HG03432 (cell line): ENCODE data around the gene KCNJ4.

Experiments used
- ATAC-seq: cut with Tn5 transposase; IDR thresholded peaks from one replicate; pipeline ENCODE4 v1.9.1; 2021; ENCODE audit warnings: mild to moderate bottlenecking, moderate library complexity; ENCODE audit not compliant: unreplicated experiment

KCNJ4 gene

DNA sequence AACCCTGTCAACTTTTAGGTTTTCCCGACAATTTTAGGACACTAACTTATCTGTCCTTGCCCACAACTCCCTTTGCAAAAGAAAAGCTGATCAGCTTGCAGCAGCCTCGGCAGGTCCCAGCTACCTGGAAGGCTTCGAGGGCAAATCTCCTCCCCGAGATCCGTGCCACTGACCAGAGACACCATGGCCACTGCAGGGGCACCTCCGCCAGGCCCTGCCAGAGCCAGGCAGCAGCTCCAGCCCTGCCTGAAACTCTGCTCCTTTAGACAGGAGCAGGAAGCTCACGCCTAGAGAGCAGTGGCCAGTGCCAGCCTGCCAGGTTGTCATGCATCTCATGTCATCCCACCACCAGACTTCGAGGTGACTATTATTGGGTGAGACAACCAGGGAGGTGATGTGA is 21.1 kb downstream of the KCNJ4 start:
- no peak for ATAC-seq

DNA sequence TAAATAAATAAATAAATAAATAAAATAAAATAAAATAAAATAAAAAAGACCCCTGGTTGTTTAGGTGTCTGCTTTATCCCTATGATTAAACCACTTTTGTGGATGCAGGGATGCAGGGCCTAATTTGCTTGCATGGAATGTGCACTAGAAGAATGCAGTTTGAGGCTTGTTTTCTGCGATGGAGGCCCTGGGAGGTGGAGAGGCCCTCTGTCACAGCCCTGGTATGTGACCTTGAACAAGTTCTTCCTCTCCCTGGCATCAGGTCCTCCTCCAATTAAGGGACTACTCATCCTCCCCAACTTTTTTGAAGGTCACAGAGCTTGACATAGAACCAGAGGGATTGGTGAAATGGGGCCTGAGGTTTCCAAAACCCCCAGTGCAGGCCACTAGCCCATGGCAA is 22.7 kb downstream of the KCNJ4 start:
- ATAC-seq, result no peak

DNA sequence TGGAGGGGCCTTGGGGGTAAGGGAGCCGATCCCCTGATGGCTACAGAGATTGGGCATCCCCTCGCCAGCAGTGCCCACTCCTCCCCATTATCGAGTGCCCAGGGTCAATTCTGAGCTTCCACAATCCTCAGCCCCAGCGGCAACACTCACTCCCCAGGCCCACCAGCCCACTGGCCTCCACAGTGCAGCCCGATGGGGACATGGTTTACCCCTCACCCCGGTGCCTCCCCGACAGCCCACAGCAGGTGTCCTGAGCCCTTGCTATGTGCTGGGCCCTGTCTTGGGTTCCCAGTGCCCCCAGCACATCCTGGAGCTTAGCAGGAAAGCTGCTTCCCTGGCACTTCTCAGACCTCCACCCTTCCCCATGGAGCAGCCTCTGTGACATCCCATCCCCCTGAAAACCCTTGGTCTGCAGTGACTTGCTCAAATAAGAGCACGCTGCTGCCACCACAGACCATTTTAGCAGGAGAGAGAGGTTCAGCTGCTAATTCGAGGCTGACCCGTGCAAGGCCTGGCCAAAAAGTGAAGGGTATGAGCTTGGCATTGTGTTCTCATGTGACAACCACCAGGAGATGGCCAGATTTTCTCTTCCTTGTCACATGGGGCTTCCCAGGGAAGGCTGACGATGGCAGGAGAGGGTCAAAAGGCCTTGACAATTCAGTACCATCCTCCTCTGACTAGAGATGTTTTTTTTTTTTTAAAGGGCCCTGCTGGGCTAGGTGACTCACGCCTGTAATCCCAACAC is 23.6 kb downstream of the KCNJ4 start:
- no peak for ATAC-seq

DNA sequence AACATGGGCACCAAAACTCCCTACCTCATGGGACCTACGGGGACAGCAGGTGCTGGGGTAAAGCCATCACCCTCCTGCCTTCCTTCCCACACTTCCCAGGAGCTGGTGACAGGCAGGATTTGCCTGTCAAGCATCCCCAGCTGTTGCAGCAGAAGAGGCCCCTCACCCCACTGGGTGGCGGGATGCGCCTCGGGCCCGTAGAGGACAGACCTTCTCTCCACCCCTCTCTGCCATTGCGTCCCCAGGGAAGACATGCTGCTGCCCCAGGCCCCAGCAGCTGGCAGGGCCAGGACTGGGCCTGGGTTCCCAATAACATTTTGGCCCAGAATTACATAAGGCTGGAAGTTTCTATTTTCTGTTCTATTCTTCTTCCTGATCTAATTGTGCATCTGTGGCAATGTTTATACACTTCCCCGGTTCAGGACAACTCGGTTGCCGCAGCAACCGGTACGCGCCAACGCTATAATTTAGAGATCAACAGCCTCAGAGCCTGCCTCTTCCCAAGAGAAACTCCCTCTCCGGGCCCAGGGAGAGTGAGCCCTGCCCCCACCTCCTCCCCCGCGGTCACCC is 25.4 kb downstream of the KCNJ4 start:
- ATAC-seq, result no peak

DNA sequence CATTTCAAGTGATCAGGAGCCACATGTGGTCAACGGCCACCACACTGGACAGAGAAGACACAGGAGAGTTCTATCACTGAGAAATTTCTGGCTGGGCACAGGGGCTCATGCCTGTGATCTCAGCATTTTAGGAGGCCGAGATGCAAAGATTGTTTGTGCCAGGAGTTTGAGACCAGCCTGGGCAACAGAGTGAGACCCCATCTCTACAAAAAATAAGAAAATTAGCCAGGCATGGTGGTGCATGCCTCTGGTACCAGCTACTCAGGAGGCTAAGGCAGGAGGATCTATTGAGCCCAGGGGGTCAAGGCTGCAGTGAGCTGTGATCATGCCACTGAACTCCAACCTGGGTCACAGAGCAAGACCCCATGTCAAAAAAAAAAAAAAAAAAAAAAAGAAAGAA is 26.3 kb downstream of the KCNJ4 start:
- no peak for ATAC-seq

DNA sequence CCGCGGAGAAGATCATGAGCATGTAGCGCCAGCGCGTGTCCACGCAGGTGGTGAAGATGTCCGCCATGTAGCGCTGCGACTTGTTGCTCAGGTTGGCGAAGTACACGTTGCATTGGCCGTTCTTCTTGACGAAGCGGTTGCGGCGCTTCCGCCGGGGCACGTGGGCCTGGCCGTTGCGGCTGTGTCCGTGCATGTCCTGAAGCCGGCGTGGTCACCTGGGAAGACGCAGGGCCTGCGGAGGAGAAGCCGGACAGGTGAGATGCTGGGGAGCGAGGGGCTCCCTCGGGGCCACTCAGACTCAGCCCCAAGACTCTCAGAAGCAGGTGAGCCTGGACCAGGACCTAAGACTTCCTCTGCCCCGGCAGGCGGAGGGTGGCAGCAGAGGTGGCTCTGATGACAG is 27.1 kb downstream of the KCNJ4 start:
- ATAC-seq, result no peak

DNA sequence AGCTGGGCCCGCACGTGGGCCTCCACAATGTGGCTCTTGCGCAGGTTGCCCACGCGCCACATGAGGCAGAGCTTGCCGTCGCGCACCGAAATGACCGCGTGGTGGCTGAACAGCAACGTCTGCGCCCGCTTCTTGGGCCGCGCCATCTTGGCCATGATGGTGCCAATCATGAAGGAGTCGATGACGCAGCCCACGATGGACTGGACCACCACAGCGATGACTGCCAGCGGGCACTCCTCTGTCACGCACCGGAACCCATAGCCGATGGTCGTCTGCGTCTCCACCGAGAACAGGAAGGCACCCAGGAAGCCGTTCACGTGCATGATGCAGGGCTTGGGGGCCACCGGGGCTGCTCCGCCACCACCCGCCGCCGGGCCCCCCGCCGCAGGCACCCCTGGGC is 27.5 kb downstream of the KCNJ4 start:
- no peak for ATAC-seq

DNA sequence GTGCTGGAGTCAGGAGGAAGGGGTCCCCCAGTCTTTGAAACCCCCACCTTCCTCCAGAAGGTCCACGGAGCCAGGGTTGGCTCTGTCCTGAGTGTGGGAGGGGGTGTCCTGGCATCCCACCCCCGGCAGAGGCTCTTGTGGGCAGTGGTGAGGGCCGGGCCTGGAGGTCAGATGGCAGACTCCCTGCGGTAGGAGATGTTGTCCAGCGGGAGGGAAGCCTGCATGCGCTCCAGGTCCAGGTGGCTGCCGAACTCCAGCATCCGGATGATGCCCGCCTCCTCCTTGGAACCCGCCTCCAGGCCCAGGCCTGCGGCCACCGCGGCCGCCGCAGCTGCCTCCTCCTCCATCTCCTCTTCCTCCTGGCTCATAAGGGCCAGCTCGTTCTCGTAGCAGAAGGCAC is 28.4 kb downstream of the KCNJ4 start:
- no peak for ATAC-seq

DNA sequence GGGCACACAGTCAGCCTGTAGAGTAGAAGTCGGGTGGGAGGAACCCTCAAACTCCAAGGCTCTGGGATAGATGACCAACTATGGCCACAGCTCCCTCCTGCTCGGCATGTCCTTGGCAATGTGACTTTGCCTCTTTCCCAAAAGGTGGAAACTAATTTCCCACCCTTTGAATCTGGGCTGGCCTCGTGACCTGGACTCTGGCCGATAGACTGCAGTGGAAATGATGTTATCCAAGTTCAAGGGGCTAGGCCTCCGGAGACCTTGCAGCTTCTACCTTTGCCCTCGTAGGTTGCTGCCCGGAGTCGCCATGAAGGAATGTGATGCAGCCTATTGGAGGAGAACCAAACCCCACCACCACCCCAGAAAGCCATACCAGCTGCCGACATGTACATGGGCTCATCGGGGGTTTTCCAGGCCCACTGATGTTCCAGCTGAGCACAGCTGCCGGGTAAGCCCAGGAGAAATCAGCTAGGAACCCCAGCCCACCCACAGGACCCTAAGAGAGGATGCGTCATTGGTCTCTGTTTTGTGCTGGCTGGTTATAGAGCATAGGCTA is 30.4 kb downstream of the KCNJ4 start:
- no peak for ATAC-seq

DNA sequence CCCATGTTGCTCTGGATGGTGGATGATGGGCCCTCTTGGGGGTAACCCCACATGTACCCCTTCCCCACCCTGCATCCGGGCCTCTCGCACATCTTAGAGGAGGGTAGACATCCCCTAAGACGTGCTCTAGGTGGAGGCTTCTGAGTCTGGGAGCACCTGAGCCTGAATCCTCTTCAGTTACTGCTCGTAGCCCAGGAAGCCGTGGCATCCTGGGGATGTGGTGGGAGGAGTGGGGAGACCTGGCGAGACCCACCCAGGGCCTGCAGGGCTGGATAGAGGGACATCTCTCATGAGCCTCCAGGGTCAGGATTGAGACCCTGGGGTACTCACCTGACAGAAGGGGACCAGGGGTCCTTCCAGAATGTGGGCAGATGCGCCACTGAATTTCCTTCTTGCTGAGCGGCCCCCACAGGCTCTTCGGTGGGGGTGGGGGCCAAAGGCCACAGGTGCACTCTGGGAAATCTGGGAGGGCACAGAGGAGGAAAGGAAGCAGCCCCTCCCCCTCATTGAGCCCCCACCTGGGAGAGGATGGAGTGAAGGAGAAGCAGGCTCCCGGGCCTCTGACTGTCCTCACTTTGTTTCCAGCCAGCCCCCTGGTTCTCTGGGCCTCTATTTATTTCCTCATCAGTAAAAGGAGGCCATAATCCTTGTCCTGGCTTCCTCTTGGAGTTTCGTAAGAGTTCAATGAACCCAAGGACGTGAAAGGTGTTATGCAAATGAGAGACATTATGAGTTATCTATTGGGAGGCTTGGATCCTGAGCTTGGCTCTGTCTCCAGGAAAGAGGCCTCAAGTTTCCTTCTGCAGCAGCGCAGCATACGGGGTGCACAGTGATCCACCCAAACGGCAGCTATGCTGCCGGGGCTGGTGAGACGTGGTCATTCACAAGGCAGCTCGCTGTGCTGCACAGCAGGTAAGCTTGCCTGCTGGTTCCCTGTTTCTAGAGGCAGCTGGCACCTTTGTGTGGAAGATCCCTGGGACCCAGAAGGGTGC is 31.2 kb downstream of the KCNJ4 start:
- no peak for ATAC-seq

DNA sequence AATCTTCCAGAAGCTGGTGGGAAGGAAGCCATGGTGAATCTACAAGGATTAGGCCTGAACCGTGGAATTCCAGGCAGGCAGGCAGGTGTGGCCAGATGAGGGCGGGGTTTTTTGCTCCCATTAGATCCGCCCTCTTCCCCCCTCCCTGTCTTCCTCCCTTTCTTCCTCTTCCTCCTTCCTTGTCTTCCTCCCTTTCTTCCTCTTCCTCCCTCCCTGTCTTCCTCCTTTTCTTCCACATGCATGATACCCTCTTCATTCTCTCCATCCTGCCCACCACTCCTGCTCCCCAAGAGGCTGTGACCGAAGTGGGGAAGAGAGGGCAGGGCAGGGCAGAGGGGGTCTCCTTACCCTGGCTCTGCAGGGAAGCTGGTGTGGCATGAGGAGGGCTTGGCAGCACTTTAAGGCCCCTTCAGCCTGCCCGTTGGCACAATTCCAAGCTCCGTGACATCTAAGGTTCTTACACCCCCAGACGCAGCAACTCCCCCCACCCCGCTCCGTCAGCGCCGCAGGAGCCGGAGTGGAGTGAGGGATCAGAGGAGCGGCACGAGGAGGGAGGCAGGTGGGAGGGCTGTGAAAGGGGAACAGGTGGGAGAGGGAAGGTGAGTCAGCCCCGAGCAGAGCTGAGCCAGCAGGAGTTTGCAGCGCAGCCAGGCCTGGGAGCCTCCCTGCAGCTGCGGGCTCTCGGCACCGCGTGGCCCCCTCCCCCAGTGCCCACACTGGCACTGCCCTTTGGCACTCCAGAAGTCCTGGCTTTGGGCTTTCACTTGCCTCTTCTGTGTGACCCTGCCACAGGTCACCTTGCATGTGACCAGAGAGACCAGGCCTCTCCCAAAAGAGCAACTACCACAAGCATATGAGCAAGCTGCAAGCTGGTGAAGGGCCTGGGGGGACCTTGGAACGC is 32.1 kb downstream of the KCNJ4 start:
- ATAC-seq, result no peak

DNA sequence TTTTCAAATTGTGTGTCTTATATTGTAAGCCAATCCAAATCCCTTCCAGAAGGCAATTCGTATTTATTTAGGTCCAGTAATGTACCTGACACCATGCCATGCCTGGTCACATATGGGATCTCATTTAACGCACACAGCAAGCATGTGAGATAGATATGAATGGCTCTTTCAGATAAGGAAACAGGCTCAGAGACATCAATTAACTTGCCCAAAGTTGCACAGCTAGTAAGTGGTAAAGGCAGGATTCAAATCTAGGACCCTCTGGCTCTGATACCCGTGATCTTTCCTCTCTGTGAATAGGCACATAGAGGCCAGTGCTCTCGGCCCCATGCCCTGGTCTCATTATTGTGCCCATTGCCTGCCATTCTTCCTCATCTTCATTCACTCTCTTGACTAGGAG is 34.3 kb downstream of the KCNJ4 start:
- ATAC-seq, result no peak

DNA sequence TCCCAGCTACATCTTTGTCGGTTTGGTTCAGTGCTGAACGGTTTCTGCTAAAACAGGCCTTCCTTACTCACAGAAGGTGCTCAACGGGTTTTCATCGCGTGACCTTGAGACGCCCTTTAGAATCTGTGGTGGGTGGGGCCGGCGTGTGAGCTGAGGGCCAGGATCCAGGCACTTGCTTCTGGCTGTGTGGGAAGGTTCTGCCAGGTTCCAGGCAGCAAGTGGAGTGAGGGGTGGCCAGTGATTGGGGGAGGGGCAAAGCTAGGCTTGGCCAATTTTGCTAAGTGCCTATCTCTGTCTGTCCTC is 35.2 kb downstream of the KCNJ4 start:
- ATAC-seq, result no peak

DNA sequence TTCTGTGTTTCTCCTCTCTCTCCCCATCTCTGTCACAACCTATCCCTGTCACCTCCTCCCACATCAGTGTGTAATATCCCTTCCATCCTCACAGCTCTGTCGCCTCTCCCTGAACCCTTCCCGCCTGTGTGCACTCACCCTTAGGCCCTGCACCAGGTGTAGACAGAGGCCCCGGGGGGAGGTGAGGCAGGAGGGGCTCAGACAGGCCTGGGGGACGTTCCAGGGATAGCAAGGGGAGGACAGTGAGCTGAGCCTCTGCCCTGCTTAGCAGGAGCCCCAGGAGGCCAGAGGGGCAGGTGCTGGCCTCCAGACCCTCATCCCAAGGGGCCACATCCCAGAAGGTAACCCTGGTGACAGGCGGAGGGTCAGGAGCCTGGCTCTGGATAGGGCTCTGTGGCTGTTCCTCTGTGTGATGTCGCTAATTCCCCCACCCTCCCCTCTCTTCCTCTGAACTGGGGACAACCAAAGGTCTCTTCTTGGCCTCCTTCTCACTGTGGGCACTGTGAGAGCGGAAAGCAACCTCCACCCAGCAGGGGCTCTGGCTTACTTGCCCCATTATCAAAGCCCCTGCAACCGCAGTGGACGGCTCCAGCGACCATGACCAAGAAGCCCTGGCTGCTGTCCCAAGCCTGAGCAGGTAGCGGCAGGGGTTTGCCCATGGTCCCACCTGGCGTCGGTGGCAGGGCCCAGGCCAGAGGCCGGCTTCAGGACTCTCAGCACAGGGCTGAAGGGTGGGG is 35.7 kb downstream of the KCNJ4 start:
- no peak for ATAC-seq

DNA sequence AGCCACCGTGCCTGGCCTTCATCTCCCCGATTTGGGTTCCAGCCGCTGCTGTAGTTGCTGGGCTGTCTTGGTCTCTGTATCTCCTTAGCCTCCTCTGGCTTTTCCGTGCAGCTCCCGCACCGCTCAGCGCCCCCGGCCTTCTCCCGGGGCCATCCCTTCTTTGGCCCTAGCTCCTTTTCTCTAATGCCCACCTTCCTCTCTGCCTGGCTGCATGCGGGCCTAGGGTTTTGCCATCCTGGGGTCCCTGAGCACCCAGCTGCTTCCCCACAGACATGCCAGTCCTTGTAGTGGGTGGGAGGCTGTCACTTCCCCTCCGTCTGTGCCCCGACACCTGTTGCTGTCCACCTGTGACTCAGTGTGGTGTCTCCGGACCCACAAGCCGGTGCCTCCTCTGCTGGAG is 36.4 kb downstream of the KCNJ4 start:
- ATAC-seq, result no peak

DNA sequence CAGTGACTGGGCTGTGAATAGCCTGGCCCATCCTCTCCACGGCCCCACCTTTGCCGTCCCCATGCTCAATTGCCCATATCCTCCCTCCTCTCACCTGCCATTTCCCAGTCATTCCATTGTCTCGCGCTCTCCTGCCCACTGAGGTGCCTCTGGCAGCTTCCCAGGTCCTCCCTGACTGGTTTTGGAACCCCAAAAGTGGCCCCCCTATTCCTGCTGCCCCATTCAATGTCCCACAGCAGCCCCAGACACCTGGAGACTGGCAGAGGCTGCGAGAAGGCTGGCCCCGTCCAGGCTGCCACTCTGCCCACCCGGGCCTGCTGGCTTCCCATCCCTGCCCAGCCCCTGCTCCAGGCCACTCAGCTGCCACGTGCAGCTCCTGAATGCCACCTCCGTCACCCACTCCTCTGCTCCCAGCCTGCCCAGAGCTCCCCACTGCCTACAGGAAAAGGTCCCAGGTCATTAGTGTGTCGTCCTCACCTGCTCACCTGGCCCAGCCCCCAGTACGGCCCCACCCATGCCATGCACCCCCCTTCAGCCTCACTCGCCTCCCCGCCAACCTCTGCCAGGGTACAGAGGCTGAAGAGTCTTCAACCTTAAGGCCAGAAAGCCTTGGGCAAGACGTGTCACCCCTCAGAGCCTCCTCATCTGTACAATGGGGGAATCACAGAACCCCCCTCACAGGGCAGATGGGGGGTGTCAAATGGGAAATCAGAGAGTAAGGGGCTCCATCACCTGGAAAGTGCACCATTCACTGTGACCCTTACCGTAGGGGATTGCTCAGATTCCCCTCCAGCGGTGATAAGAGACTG is 37.5 kb downstream of the KCNJ4 start:
- ATAC-seq, result no peak

DNA sequence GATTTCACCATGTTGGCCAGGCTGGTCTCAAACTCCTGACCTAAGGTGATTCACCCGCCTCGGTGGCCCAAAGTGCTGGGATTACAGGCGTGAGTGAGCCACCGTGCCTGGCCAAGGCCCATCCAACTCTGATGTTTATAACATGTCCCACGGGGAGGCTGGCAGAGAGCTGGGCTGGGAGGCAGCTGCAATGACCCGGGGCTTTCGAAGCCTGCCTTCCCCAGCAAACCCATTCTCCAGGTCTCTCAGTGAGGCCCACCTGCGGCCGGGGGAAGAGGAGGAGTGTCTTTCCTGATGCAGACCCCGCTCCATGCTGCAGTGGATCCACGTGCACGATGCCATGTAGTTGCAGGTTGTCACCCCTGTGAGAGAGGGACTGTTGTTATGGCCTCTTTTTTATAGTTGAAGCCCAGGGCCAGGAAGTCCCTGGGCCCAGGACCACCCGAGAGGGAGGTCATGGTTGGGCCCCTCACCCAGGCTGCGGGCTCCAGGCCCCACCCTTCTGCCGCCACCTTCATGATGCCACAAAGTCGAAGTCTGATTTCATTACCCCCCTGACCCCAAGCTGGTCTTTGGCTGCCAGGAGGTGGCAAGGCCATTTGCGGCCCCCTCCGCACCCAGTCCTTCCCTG is 38.3 kb downstream of the KCNJ4 start:
- no peak for ATAC-seq

DNA sequence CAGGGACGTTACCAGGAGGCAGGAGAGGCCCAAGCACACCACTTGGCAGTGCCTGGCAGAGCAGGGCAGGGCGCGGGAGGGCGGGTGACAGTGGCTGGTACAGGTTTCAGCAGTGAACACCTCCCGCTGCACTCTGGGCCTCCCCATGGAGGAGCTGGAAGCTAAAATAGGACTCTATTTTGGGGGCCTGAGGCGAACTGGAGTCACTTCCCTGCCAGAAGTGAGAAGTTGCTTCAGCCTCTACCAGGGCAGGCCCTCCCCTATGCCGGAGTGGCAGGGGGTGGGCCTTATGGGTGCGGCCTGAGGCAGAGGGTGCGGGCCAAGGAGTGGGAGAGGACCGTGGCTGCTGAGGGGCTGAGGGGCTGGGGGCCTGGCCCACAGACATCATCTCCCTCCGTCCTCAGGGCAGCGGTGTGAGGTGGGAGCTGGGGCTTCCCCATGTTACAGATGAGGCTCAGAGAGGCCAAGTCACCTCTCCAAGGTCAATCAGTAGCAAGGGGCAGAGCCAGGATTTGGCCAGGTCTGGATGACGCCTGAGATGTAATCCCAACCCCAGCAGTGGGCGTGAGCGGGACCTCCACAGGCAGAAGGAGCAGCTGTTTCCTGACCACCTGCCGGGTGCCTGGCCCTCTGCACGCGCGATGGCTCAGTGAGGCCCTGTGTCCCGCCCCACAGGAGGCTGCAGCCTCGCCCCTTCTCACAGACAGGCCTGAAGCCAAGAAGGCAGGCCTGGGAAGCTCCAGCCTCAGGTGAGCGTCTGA is 39.3 kb downstream of the KCNJ4 start:
- no peak for ATAC-seq
